Epithelial cell of esophagus (primary cell): ENCODE results near the gene RBM44.

Source experiments
- DNase-seq: peaks from one replicate; pipeline ENCODE4 v3.0.0; 2010; ENCODE audit warnings: low read depth
- H3K4me3 ChIP-seq: 2 replicates; pipeline ENCODE4 v1.5.1; 2011; ENCODE audit warnings: mild to moderate bottlenecking, low read length, control low read depth
- CTCF ChIP-seq: IDR thresholded peaks from 2 replicates; pipeline ENCODE4 v1.5.1; 2011; ENCODE audit warnings: low read depth, mild to moderate bottlenecking, low read length, control low read depth, inconsistent platforms; ENCODE audit not compliant: insufficient read depth; ENCODE audit errors: missing control alignments

Gene RBM44

GRCh38 chr2:237862528-237862895 is 63.9 kb downstream of the RBM44 start:
- DNase-seq = no peak
- no peak overlapping the region for H3K4me3 ChIP-seq
- TF ChIP-seq CTCF = no peak

GRCh38 chr2:237863102-237863511 is 64.5 kb downstream of the RBM44 start:
- TF ChIP-seq CTCF = no peak
- H3K4me3 ChIP-seq = no peak overlapping the region
- DNase-seq = no peak

- no peak for TF ChIP-seq CTCF
- DNase-seq = no peak
- no peak overlapping the region for H3K4me3 ChIP-seq
Measured at GRCh38 chr2:237863689-237864443, 65.3 kb downstream of the RBM44 start.

- TF ChIP-seq CTCF = no peak
- no peak overlapping the region for H3K4me3 ChIP-seq
- no peak for DNase-seq
Measured at GRCh38 chr2:237864444-237864931, 65.9 kb downstream of the RBM44 start.

- peak; percentile 3 for TF ChIP-seq CTCF
- peak; percentile 77 for DNase-seq
Measured at GRCh38 chr2:237864940-237865622, 66.5 kb downstream of the RBM44 start.

GRCh38 chr2:237865623-237866041 is 67.1 kb downstream of the RBM44 start:
- DNase-seq = no peak
- no peak overlapping the region for H3K4me3 ChIP-seq
- no peak for TF ChIP-seq CTCF

More at GRCh38 chr2:237864940-237865622, 66.5 kb downstream of the RBM44 start:
- no peak overlapping the region for H3K4me3 ChIP-seq
